Hair follicle dermal papilla cell (primary cell): ENCODE measurements around the gene AMOTL1. TPM values are rescaled to one million over a fixed set of nuclear protein-coding genes. Genes with fewer than 3 reads are reported as not detected.

Source experiments
- total RNA-seq: library from RNA; depleted of rRNA; stranded (reverse); fragments of >200 nt; gene quantifications from 2 replicates; pipeline ENCODE4 v1.2.3, GENCODE V29; 2012

Gene AMOTL1, protein sequence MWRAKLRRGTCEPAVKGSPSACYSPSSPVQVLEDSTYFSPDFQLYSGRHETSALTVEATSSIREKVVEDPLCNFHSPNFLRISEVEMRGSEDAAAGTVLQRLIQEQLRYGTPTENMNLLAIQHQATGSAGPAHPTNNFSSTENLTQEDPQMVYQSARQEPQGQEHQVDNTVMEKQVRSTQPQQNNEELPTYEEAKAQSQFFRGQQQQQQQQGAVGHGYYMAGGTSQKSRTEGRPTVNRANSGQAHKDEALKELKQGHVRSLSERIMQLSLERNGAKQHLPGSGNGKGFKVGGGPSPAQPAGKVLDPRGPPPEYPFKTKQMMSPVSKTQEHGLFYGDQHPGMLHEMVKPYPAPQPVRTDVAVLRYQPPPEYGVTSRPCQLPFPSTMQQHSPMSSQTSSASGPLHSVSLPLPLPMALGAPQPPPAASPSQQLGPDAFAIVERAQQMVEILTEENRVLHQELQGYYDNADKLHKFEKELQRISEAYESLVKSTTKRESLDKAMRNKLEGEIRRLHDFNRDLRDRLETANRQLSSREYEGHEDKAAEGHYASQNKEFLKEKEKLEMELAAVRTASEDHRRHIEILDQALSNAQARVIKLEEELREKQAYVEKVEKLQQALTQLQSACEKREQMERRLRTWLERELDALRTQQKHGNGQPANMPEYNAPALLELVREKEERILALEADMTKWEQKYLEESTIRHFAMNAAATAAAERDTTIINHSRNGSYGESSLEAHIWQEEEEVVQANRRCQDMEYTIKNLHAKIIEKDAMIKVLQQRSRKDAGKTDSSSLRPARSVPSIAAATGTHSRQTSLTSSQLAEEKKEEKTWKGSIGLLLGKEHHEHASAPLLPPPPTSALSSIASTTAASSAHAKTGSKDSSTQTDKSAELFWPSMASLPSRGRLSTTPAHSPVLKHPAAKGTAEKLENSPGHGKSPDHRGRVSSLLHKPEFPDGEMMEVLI
- 61.4 and 70.9 TPM in 2 replicates for total RNA-seq

DNA sequence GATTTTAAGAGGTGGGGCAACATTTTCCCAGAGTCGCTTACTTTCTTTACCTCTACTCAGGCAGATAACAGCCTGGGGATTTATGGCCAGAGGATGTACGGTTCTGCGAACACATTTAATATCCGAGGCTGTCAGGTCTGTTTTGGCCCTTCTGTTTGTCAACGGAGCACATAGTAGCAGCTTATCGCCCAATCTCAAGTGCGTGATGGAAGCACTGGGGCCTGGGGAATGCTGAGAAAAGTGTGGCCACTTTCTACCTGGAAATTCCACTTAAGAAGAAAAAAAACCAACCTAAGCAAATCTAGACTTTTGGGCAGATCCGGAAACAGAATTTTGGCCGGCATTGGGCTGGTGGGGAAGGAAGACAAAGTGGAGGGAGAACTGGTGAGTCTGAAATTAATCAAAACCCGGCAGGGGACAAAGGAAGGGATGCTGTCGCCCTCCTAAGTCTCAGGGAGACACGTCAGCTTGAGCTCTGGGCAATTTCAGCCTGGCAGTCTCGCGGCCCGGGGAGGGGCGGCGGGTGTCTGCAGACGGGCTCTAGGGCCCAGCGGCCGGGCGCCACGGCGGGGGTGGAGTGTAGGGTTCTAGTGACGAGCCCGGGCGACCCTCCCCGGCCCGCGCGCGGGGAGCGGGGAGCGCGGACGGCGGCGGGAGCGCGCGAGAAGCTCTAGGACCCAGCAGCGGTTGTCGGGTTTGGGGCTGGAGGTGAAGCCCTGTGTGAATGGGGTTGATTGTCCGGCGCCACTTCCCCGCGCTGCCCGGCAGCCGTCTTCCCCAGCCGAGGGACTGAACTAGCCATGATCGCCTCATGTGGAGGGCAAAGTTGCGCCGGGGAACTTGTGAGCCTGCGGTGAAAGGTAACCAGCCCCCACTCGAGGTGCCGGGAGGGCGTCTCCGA is at the start of gene AMOTL1:
Gene AMOTL1, plus strand, starts transcription at position 656 of the 901 bp plus-strand sequence. Its CDS starts 156 bp downstream, at position 812.

Other genes starting within 250 kb of the AMOTL1 start
- gene FUT4, start 224.4 kb upstream of the AMOTL1 start, total RNA-seq: 9.8 and 11.8 TPM in 2 replicates
- gene PIWIL4, start 201.0 kb upstream of the AMOTL1 start, total RNA-seq: 3.4 and 3.9 TPM in 2 replicates
- 20.9 and 23.3 TPM in 2 replicates for gene CWC15, start 205.2 kb downstream of the AMOTL1 start, total RNA-seq
- gene KDM4D, start 205.4 kb downstream of the AMOTL1 start, total RNA-seq: 0.49 and 0.97 TPM in 2 replicates